T-helper 1 cell treated with Interleukin-12 subunit alpha and Interleukin-12 subunit beta and Interleukin-4 antibody, amounts not matched to agents 30 μg/mL and 1 μg/mL, for 36 hours (primary cell): Measurements from ENCODE around the gene DHX36.

ENCODE experiments used
- H3K27ac Mint-ChIP-seq: one replicate; pipeline ENCODE4 v1.8.0; 2021; ENCODE audit warnings: mild to moderate bottlenecking, mixed read lengths
- H3K27me3 Mint-ChIP-seq: one replicate; pipeline ENCODE4 v1.8.0; 2021; ENCODE audit warnings: low read depth, mixed read lengths
- H3K36me3 Mint-ChIP-seq: one replicate; pipeline ENCODE4 v1.8.0; 2021; ENCODE audit warnings: low read depth, mixed read lengths
- H3K4me1 Mint-ChIP-seq: one replicate; pipeline ENCODE4 v1.8.0; 2021; ENCODE audit warnings: low read depth, mixed read lengths
- H3K4me3 Mint-ChIP-seq: one replicate; pipeline ENCODE4 v1.8.0; 2021; ENCODE audit warnings: mild to moderate bottlenecking, moderate library complexity, mixed read lengths
- H3K9me3 Mint-ChIP-seq: one replicate; pipeline ENCODE4 v1.8.0; 2021; ENCODE audit warnings: mixed read lengths

The DHX36 gene

GRCh38 chr3:154323891-154324738 lies at the start of gene DHX36:
Gene DHX36 (minus strand): TSS chr3:154324487. CDS start chr3:154324416, 71 bp downstream.
- Mint-ChIP-seq H3K27me3 (no peaks in the 10 kb centered on the region), H3K4me3 (peak within 1 kb of the TSS; percentile 94), H3K27ac (peak within 1 kb of the TSS; percentile 96), H3K36me3 (peaks cover 9% of the 10 kb centered on the region), H3K4me1 (peaks cover 14% of the 10 kb centered on the region), H3K9me3 (peaks cover 5% of the 10 kb centered on the region)

GRCh38 chr3:154367221-154367620 lies 42.9 kb upstream of the DHX36 start:
- Mint-ChIP-seq H3K9me3 (no peaks in the 10 kb centered on the region), H3K4me3 (no peak overlapping the region), H3K4me1 (no peaks in the 10 kb centered on the region)

GRCh38 chr3:154364849-154365248 lies 40.6 kb upstream of the DHX36 start:
- peaks cover 5% of the 10 kb centered on the region for H3K27me3 Mint-ChIP-seq
- no peak overlapping the region for H3K27ac Mint-ChIP-seq
- H3K36me3 Mint-ChIP-seq = no peaks in the 10 kb centered on the region
- no peaks in the 10 kb centered on the region for H3K9me3 Mint-ChIP-seq
- no peaks in the 10 kb centered on the region for H3K4me1 Mint-ChIP-seq
- H3K4me3 Mint-ChIP-seq = no peak overlapping the region

More at GRCh38 chr3:154367221-154367620, 42.9 kb upstream of the DHX36 start:
- no peaks in the 10 kb centered on the region for H3K36me3 Mint-ChIP-seq
- peaks cover 5% of the 10 kb centered on the region for H3K27me3 Mint-ChIP-seq
- no peak overlapping the region for H3K27ac Mint-ChIP-seq

DNA sequence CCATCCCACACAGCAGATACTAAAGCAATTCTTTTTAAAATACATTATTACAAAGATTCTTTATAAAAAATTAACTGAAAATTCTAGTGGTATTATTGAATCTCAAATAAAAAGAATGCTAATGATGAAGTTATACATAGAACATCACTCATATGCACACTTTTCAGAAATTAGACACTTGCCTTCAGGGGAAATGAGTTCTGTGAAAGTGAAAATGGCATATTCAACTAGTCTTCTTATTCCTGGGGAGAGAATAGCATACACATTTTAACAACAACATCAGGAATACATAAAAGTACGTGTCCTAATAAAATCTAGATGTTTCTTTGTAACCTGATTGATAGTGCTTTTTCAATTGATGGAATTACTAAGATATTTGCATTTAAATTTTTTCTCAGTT lies 36.8 kb upstream of the DHX36 start:
- no peak overlapping the region for H3K27ac Mint-ChIP-seq
- H3K36me3 Mint-ChIP-seq = no peaks in the 10 kb centered on the region
- no peaks in the 10 kb centered on the region for H3K9me3 Mint-ChIP-seq
- no peak overlapping the region for H3K4me3 Mint-ChIP-seq
- H3K27me3 Mint-ChIP-seq = peaks cover 5% of the 10 kb centered on the region
- no peaks in the 10 kb centered on the region for H3K4me1 Mint-ChIP-seq

GRCh38 chr3:154356009-154356408 lies 31.7 kb upstream of the DHX36 start:
- H3K27ac Mint-ChIP-seq = no peak overlapping the region
- H3K4me3 Mint-ChIP-seq = no peak overlapping the region
- H3K9me3 Mint-ChIP-seq = no peaks in the 10 kb centered on the region
- no peaks in the 10 kb centered on the region for H3K36me3 Mint-ChIP-seq
- H3K4me1 Mint-ChIP-seq = no peaks in the 10 kb centered on the region
- H3K27me3 Mint-ChIP-seq = no peaks in the 10 kb centered on the region

DNA sequence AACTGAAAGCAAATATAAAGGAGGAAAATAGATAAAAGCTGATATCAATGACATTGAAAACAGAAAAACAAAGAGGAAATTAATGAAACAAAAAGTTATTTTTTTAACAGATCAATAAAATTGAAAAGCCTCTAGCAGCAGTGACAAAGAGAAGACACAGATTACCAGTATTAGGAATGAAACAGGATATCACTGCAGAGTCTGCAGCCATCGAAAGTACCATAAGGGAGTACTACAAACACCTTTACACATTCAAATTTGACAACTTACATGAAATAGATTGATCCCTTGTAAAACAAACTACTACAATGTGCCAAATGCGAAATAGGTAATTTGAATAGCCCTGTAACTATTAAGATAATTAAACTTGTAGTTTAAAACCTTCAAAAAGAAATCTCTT lies 24.9 kb upstream of the DHX36 start:
- Mint-ChIP-seq H3K27ac (no peak overlapping the region), H3K4me1 (no peaks in the 10 kb centered on the region), H3K36me3 (no peaks in the 10 kb centered on the region), H3K4me3 (no peak overlapping the region), H3K9me3 (no peaks in the 10 kb centered on the region), H3K27me3 (peaks cover 25% of the 10 kb centered on the region)

DNA sequence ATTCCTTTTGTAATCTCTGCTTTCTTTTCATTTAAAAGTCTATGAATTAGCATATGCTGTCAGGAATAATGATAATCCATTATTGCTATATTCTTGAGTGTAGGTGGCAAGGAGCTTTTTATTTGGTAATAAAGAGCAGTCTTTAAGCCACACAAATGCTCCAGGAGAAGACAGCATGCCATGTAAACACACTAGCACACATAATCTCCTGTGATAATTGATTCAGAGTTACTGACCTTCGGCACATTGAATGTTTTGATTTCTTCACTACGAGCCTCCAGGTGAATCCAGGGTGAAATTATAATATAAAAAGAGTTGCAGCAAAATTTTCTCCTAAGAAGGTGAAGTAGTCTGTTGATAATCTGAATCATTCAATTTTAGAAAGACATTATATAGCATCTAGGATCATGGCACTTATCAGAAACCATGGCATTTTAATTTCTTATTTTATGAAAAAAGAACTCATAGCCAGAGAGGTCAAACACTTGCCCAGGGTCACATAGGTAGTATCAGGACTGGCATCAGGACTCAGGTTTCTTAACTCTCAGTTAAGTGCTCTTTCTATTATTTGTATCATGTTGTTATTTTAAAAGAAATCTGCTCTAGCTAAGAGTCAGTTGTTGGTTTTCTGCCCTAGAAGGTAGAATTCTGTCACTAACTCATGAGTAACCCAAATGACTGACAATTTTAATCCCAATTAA lies 21.3 kb upstream of the DHX36 start:
- H3K36me3 Mint-ChIP-seq = no peaks in the 10 kb centered on the region
- no peak overlapping the region for H3K4me3 Mint-ChIP-seq
- H3K27ac Mint-ChIP-seq = no peak overlapping the region
- no peaks in the 10 kb centered on the region for H3K9me3 Mint-ChIP-seq
- peaks cover 22% of the 10 kb centered on the region for H3K27me3 Mint-ChIP-seq
- H3K4me1 Mint-ChIP-seq = no peaks in the 10 kb centered on the region

DNA sequence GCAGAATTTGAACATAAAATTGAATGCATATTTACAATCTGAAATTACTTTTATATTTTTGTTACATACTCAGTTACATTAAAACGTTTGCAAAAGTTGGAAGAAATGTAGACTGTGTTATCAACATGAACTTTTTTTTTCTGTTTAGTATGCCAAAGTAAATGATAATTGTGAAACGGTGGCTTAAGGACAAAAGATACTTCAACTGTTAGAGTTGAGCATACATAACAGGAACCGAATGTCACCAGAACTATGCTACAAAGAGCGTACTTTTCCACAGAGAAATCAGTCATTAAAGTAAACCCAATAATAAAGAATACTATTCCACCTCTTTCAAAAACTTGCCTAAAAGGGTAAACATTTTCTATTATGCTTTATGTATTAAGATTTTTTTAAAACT lies 14.3 kb upstream of the DHX36 start:
- no peak overlapping the region for H3K4me3 Mint-ChIP-seq
- no peaks in the 10 kb centered on the region for H3K36me3 Mint-ChIP-seq
- no peaks in the 10 kb centered on the region for H3K9me3 Mint-ChIP-seq
- peaks cover 18% of the 10 kb centered on the region for H3K27me3 Mint-ChIP-seq
- H3K27ac Mint-ChIP-seq = no peak overlapping the region
- H3K4me1 Mint-ChIP-seq = no peaks in the 10 kb centered on the region

- peaks cover 23% of the 10 kb centered on the region for H3K27me3 Mint-ChIP-seq
- no peaks in the 10 kb centered on the region for H3K9me3 Mint-ChIP-seq
- H3K36me3 Mint-ChIP-seq = no peaks in the 10 kb centered on the region
- no peak overlapping the region for H3K27ac Mint-ChIP-seq
- no peak overlapping the region for H3K4me3 Mint-ChIP-seq
- H3K4me1 Mint-ChIP-seq = no peaks in the 10 kb centered on the region
Measured at GRCh38 chr3:154338008-154338407, 13.7 kb upstream of the DHX36 start.

GRCh38 chr3:154334973-154335420 lies 10.7 kb upstream of the DHX36 start:
- H3K27me3 Mint-ChIP-seq = peaks cover 36% of the 10 kb centered on the region
- H3K4me1 Mint-ChIP-seq = no peaks in the 10 kb centered on the region

GRCh38 chr3:154327871-154328270 lies 3.6 kb upstream of the DHX36 start:
- H3K27ac Mint-ChIP-seq = no peak overlapping the region
- peaks cover 3% of the 10 kb centered on the region for H3K4me1 Mint-ChIP-seq
- H3K4me3 Mint-ChIP-seq = no peak overlapping the region
- H3K9me3 Mint-ChIP-seq = peaks cover 5% of the 10 kb centered on the region
- peaks cover 16% of the 10 kb centered on the region for H3K27me3 Mint-ChIP-seq
- peaks cover 2% of the 10 kb centered on the region for H3K36me3 Mint-ChIP-seq

More at GRCh38 chr3:154334973-154335420, 10.7 kb upstream of the DHX36 start:
- H3K27ac Mint-ChIP-seq = no peak overlapping the region
- no peak overlapping the region for H3K4me3 Mint-ChIP-seq
- no peaks in the 10 kb centered on the region for H3K9me3 Mint-ChIP-seq
- no peaks in the 10 kb centered on the region for H3K36me3 Mint-ChIP-seq

DNA sequence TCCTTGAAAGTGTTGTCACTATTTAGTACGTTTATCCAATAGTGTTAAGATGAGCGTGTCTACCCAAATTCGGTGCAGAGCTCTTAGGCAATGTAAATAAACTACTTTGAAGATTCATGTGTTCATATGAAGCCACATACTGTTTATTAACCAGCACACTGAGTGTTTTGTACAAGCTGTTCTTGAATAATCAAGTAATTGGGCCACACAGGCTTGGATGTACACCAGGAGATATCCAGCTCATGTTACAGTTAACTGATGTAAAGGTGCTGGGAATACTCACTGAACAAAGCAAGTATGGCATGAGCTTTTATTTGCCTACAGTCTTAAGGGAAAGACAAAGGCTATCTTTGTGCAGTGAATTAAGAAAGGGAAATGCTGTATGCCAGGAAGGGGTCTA lies 632 bp upstream of the DHX36 start:
- Mint-ChIP-seq H3K27ac (peak overlapping the region; percentile 96), H3K4me1 (peaks cover 14% of the 10 kb centered on the region), H3K4me3 (peak overlapping the region; percentile 94), H3K27me3 (peaks cover 3% of the 10 kb centered on the region), H3K9me3 (peaks cover 5% of the 10 kb centered on the region), H3K36me3 (peaks cover 9% of the 10 kb centered on the region)

DNA sequence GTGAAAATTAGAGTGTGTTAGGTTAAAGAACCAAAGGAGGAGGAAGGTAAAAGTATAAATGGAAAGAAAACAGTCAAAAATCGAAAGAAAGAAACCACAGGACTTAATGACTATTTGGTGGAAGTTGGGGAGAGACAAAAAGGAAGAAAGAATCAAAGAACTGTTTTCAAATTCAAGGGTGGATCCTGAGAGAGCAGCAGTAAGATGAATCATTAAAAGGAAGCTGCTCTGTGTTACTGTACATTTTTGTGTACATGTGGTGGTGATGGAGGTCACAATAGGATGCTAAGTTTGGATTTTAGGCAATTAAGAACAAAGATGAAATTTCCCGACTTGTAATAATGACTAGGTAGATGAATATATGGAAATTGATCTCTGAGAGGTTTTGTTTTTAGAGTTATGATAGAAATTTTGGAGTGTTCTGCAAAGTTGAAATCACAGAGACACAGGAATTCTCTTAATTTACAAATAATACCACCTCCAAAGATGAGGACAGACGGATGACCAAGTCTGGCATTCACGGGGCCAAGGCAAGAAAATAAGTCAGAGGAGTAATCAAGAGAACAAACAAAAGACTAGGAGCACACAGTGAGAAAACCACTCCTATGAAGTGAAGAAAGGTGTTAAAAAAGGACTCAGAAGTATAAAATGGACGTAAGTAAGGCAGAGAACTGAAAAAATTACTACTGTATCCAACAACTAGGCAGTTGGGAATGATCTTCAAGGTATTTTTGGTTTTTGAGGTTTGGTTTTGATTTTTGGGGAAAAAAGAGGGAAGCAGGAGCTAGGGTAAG lies 7.1 kb downstream of the DHX36 start:
- Mint-ChIP-seq H3K9me3 (no peaks in the 10 kb centered on the region), H3K4me3 (peak overlapping the region; percentile 2), H3K36me3 (peaks cover 33% of the 10 kb centered on the region), H3K27me3 (no peaks in the 10 kb centered on the region), H3K27ac (peak overlapping the region; percentile 9), H3K4me1 (peaks cover 25% of the 10 kb centered on the region)

DNA sequence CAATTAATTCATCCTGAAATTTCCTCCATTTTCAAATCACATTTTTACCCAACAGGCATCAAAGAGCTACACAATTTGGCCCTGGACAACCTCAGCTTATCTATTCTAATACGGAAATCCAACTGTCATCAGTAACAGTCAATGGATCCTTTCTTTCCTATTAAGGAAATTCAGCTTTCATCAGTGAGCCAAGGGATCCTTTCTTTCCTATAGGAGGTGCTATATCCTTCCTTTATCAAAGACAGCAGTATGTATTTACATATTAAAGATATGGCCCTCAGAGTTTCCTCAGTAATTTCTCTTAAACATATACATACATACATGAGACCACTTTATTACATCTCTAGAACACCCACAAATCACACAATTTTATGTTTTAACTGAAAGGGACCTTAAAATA lies 10.1 kb downstream of the DHX36 start:
- Mint-ChIP-seq H3K9me3 (no peaks in the 10 kb centered on the region), H3K27me3 (no peaks in the 10 kb centered on the region), H3K27ac (no peak overlapping the region), H3K36me3 (peaks cover 39% of the 10 kb centered on the region), H3K4me1 (peaks cover 18% of the 10 kb centered on the region), H3K4me3 (no peak overlapping the region)
